Endothelial cell of umbilical vein (primary cell): ENCODE results near the gene EIF2S1. TPM values are rescaled to one million over a fixed set of nuclear protein-coding genes. Genes with fewer than 3 reads are reported as not detected.

ENCODE experiments used
- BruUV-seq: library from RNA; stranded (reverse); fragments of 400-500 nt; replicated peaks from 2 replicates; lab custom pipeline; 2021; lab: Mats Ljungman, UMichigan
- CTCF ChIA-PET: fragments of 300-600, 350-600 bp; sonication (Branson Sonifier 250); formaldehyde crosslinking; loops from one replicate; lab custom pipeline; 2021; ENCODE audit warnings: antibody characterized with exemption, inconsistent platforms; lab: Charles Lee
- POLR2A ChIA-PET: fragments of 300-600, 350-600 bp; sonication (Branson Sonifier 250); formaldehyde crosslinking; loops from one replicate; lab custom pipeline; 2021; ENCODE audit warnings: antibody characterized with exemption, inconsistent platforms; lab: Charles Lee
- DNase-seq: peaks from one replicate; pipeline ENCODE4 v3.0.0-alpha.2; 2011; ENCODE audit warnings: low read depth, low spot score
- FAIRE-seq: peaks from 2 replicates; lab custom pipeline; 2011; peaks lifted over from hg19 to GRCh38; lab: Jason Lieb, UNC
- H2AFZ ChIP-seq: 2 replicates; pipeline ENCODE4 v1.6.0; 2012; ENCODE audit warnings: low read depth, low read length, control low read depth, inconsistent platforms
- H3K27ac ChIP-seq: 2 replicates; pipeline ENCODE4 v1.5.1; 2011; ENCODE audit warnings: low read depth, mild to moderate bottlenecking, control low read depth, low read length, moderate library complexity; ENCODE audit not compliant: insufficient read depth
- H3K27me3 ChIP-seq, 2 experiments: 2 replicates each; pipeline versions ENCODE4 v1.6.0 to v1.6.1; 2011; ENCODE audit warnings: low read length in 2 of 2, mixed read lengths in 1 of 2; ENCODE audit not compliant: control insufficient read depth in 2 of 2, insufficient read depth in 2 of 2
- H3K36me3 ChIP-seq, 2 experiments: 2 replicates in 1 of 2; 3 replicates in 1 of 2; pipeline ENCODE4 v1.5.1; 2011; ENCODE audit warnings: low read length in 2 of 2, mild to moderate bottlenecking in 1 of 2, moderate library complexity in 1 of 2; ENCODE audit not compliant: control insufficient read depth in 2 of 2, insufficient read depth in 2 of 2; ENCODE audit errors: extremely low read depth in 1 of 2
- H3K4me1 ChIP-seq: 3 replicates; pipeline ENCODE4 v1.5.1; 2011; ENCODE audit warnings: mild to moderate bottlenecking, low read length; ENCODE audit not compliant: control insufficient read depth, insufficient read depth; ENCODE audit errors: extremely low read depth
- H3K4me2 ChIP-seq: 2 replicates; pipeline ENCODE4 v1.6.1; 2011; ENCODE audit warnings: low read length, control low read depth, mixed read lengths; ENCODE audit not compliant: insufficient read depth
- H3K4me3 ChIP-seq, 3 experiments: fragments of 200-600 bp in 1 of 3; sonication (generic), shearing (Covaris generic) in 1 of 3; replicated peaks in 1 of 3; 2 replicates each; pipeline ENCODE4 v1.5.1; 2011 to 2016; ENCODE audit warnings: control low read depth in 3 of 3, low read length in 3 of 3, mild to moderate bottlenecking in 2 of 3, inconsistent platforms in 1 of 3, low read depth in 1 of 3, moderate library complexity in 1 of 3; ENCODE audit not compliant: insufficient read depth in 1 of 3
- H3K79me2 ChIP-seq: 2 replicates; pipeline ENCODE4 v1.6.0; 2012; ENCODE audit warnings: low read length, inconsistent platforms; ENCODE audit not compliant: control insufficient read depth, insufficient read depth
- H3K9ac ChIP-seq: replicated peaks from 2 replicates; pipeline ENCODE3; 2011; ENCODE audit warnings: low read length, control low read depth; ENCODE audit not compliant: insufficient read depth; ENCODE audit errors: extremely low read depth
- H3K9me1 ChIP-seq: replicated peaks from 3 replicates; pipeline ENCODE4 v1.6.0; 2011; ENCODE audit warnings: mild to moderate bottlenecking, low read length; ENCODE audit not compliant: control insufficient read depth, insufficient read depth; ENCODE audit errors: extremely low read depth
- H3K9me3 ChIP-seq: replicated peaks from 2 replicates; pipeline ENCODE4 v1.5.1; 2012; ENCODE audit warnings: low read length, inconsistent platforms; ENCODE audit not compliant: control insufficient read depth, insufficient read depth
- H4K20me1 ChIP-seq: replicated peaks from 2 replicates; pipeline ENCODE3; 2011; ENCODE audit warnings: mild to moderate bottlenecking, low read length; ENCODE audit not compliant: control insufficient read depth, insufficient read depth; ENCODE audit errors: extremely low read depth
- CTCF ChIP-seq, 2 donors: IDR thresholded peaks; 1 replicate in 1 of 2; 2 replicates in 1 of 2; pipeline ENCODE4 v1.5.1; 2011; ENCODE audit warnings: low read length in 2 of 2, mild to moderate bottlenecking in 2 of 2, moderate library complexity in 2 of 2, control low read depth in 1 of 2, inconsistent platforms in 1 of 2, low read depth in 1 of 2; ENCODE audit not compliant: insufficient read depth in 1 of 2; ENCODE audit errors: extremely low read depth in 1 of 2
- FOS ChIP-seq: IDR thresholded peaks from 2 replicates; pipeline ENCODE4 v1.6.1; 2011; ENCODE audit warnings: mild to moderate bottlenecking, low read length, moderate library complexity, borderline replicate concordance; ENCODE audit not compliant: insufficient read depth
- JUN ChIP-seq: IDR thresholded peaks from 2 replicates; pipeline ENCODE4 v1.6.1; 2011; ENCODE audit warnings: borderline replicate concordance, low read depth; ENCODE audit not compliant: insufficient read length, insufficient read depth
- MYC ChIP-seq: IDR thresholded peaks from one replicate; pipeline ENCODE4 v1.6.1; 2011; ENCODE audit warnings: mild to moderate bottlenecking, low read depth, low read length
- dilution Hi-C: fragments of 300-500 bp; cut with MboI; formaldehyde crosslinking; loops from one replicate; pipeline ENCODE4 v1.15.0; 2019; ENCODE audit warnings: low sequenced_read_pairs; ENCODE audit not compliant: extremely low pct_ligation_motif_present
- intact Hi-C: fragments of 100-400 bp; cut with micrococcal nuclease; formaldehyde crosslinking; loops from one replicate; pipeline ENCODE4 v1.10.0; 2022
- polyA plus RNA-seq, 4 experiments: library from polyadenylated mRNA; depleted of rRNA in 3 of 4; stranded (reverse) in 3 of 4; unstranded in 1 of 4; fragments of >200 nt; gene quantifications; 2 replicates each; pipeline versions ENCODE4 v1.2.1 to v1.2.3, GENCODE V29; 2011 to 2012; ENCODE audit warnings: missing spikeins in 1 of 4
- total RNA-seq: library from RNA; stranded (reverse); gene quantifications from 2 replicates; pipeline ENCODE4 v1.2.3, GENCODE V29; 2021

Gene EIF2S1
- total and polyA plus RNA-seq, 2 donors (not counting 3 experiments of a cell fraction or from before 2014, with no cell fraction given) = 36.8 to 135 TPM

- intact Hi-C loops = loop anchor here (2.0 to 10.0 kb wide), 2 partner anchors 89 to 107 kb away; partner anchors contain the start of gene PLEKHH1
- dilution Hi-C loops = no loop called here
- CTCF ChIA-PET = interaction anchor here (0.6 to 9.1 kb wide), 25 partner anchors 10 to 335 kb away, joined by 3 to 298 read pairs (median 9); partner anchors contain the start of genes ATP6V1D, EIF2S1, PIGH and PLEK2
Observed at GRCh38 chr14:67426161-67426560, 66.0 kb downstream of the EIF2S1 start.

GRCh38 chr14:67426983-67427606 is 67.0 kb downstream of the EIF2S1 start:
- no peak overlapping the region for H3K4me2 ChIP-seq
- FAIRE-seq = peak; percentile 90
- ChIA-PET CTCF (interaction anchor here (0.6 to 9.1 kb wide), 43 partner anchors 9 to 334 kb away, joined by 3 to 298 read pairs (median 4); partner anchors contain the start of genes ATP6V1D, EIF2S1, PIGH and PLEK2), POLR2A (interaction anchor here (0.6 kb wide), 1 partner anchor 1068 kb away, joined by 3 read pairs; no protein-coding TSS in a partner anchor)
- peaks cover 2% of the 10 kb centered on the region for H3K4me1 ChIP-seq
- H3K9me1 ChIP-seq = no peaks in the 10 kb centered on the region
- peak overlapping the region; percentile 24 for H2AFZ ChIP-seq
- DNase-seq = peak; percentile 67
- no peaks in the 10 kb centered on the region for H3K36me3 ChIP-seq
- intact Hi-C loops (loop anchor here (1.0 to 10.0 kb wide), 6 partner anchors 88 to 277 kb away; partner anchors contain the start of gene PLEKHH1), dilution Hi-C loops (no loop called here)
- H3K4me3 ChIP-seq = no peak overlapping the region
- H4K20me1 ChIP-seq = no peaks in the 10 kb centered on the region
- H3K27ac ChIP-seq = no peak overlapping the region
- BruUV-seq = no TSS peak
- no peaks in the 10 kb centered on the region for H3K9me3 ChIP-seq
- peaks cover 1 to 2% of the 10 kb centered on the region in 2 experiments for H3K27me3 ChIP-seq
- TF ChIP-seq JUN = no peak
- TF ChIP-seq CTCF (IDR thresholded peaks at IDR 0.05; ENCODE audit: extremely low read depth in 1 of 2, insufficient read depth in 1 of 2, low read depth in 1 of 2, low read length in 2 of 2) = peak; percentile 73 to 78
- no peak overlapping the region for H3K9ac ChIP-seq
- no peaks in the 10 kb centered on the region for H3K79me2 ChIP-seq

More at GRCh38 chr14:67426161-67426560, 66.0 kb downstream of the EIF2S1 start:
- FAIRE-seq = no peak
- Histone ChIP-seq H2AFZ (no peak overlapping the region), H3K27ac (no peak overlapping the region), H3K4me3 (no peak overlapping the region), H3K4me1 (peaks cover 2% of the 10 kb centered on the region), H4K20me1 (no peaks in the 10 kb centered on the region), H3K9me3 (no peaks in the 10 kb centered on the region), H3K27me3 (no peaks in the 10 kb centered on the region), H3K9me1 (no peaks in the 10 kb centered on the region), H3K79me2 (no peaks in the 10 kb centered on the region), H3K9ac (no peak overlapping the region), H3K36me3 (no peaks in the 10 kb centered on the region), H3K4me2 (no peak overlapping the region)
- no TSS peak for BruUV-seq
- POLR2A ChIA-PET = interaction anchor here (0.6 kb wide), 1 partner anchor 1067 kb away, joined by 3 read pairs; no protein-coding TSS in a partner anchor
- TF ChIP-seq MYC = no peak
- no peak for TF ChIP-seq FOS
- no peak for DNase-seq
